H1 (cell line): ENCODE results near the gene ENPP1. TPM values are rescaled to one million over a fixed set of nuclear protein-coding genes. Genes with fewer than 3 reads are reported as not detected.

Experiments used
- CTCF ChIA-PET: fragments of 300-600 bp; sonication (Branson Sonifier 250); formaldehyde crosslinking; loops from one replicate; lab custom pipeline; 2021; ENCODE audit not compliant: partially characterized antibody; lab: Charles Lee
- POLR2A ChIA-PET: fragments of 300-600 bp; sonication (Branson Sonifier 250); formaldehyde crosslinking; loops from one replicate; lab custom pipeline; 2021; ENCODE audit warnings: inconsistent platforms; ENCODE audit not compliant: partially characterized antibody; lab: Charles Lee
- DNase-seq, 2 experiments: peaks; one replicate each; pipeline versions ENCODE4 v3.0.0 to v3.0.0-alpha.2; 2010 to 2022; ENCODE audit warnings: low spot score in 2 of 2, low read depth in 1 of 2, mixed read lengths in 1 of 2
- FAIRE-seq: peaks from 2 replicates; lab custom pipeline; 2011; peaks lifted over from hg19 to GRCh38; lab: Jason Lieb, UNC
- H2AFZ ChIP-seq: 2 replicates; pipeline ENCODE4 v1.8.1; 2012; ENCODE audit warnings: low read length, inconsistent platforms
- H2AK5ac ChIP-seq: 2 replicates; pipeline ENCODE4 v1.6.1; 2013; ENCODE audit warnings: low read depth, low read length
- H2BK120ac ChIP-seq: replicated peaks from 2 replicates; pipeline ENCODE3; 2013; ENCODE audit warnings: low read depth, low read length, inconsistent platforms
- H2BK12ac ChIP-seq: 2 replicates; pipeline ENCODE4 v1.6.1; 2013; ENCODE audit warnings: low read depth, low read length
- H2BK15ac ChIP-seq: 2 replicates; pipeline ENCODE4 v1.6.1; 2013; ENCODE audit warnings: low read length
- H2BK20ac ChIP-seq: 2 replicates; pipeline ENCODE4 v1.6.1; 2013; ENCODE audit warnings: low read length
- H2BK5ac ChIP-seq: 2 replicates; pipeline ENCODE4 v1.6.1; 2013; ENCODE audit warnings: low read depth, low read length
- H3K14ac ChIP-seq: 2 replicates; pipeline ENCODE4 v1.6.1; 2013; ENCODE audit warnings: inconsistent platforms; ENCODE audit not compliant: insufficient read length
- H3K18ac ChIP-seq: 2 replicates; pipeline ENCODE4 v1.6.1; 2013; ENCODE audit warnings: low read length; ENCODE audit errors: extremely low read depth
- H3K23ac ChIP-seq: 2 replicates; pipeline ENCODE4 v1.6.1; 2013; ENCODE audit warnings: inconsistent platforms; ENCODE audit not compliant: insufficient read length
- H3K23me2 ChIP-seq: 2 replicates; pipeline ENCODE4 v1.6.1; 2013; ENCODE audit warnings: low read depth, low read length
- H3K27ac ChIP-seq: 2 replicates; pipeline ENCODE4 v1.6.1; 2011; ENCODE audit warnings: low read depth, low read length, inconsistent platforms
- H3K27me3 ChIP-seq, 4 experiments: replicated peaks in 1 of 4; 1 replicate in 1 of 4; 2 replicates in 3 of 4; pipeline versions ENCODE4 v1.6.1 to v1.8.1; 2011 to 2013; ENCODE audit warnings: low read length in 3 of 4, mild to moderate bottlenecking in 3 of 4, inconsistent platforms in 2 of 4, mixed read lengths in 2 of 4, moderate library complexity in 1 of 4; ENCODE audit not compliant: control insufficient read depth in 3 of 4, insufficient read depth in 3 of 4; ENCODE audit errors: extremely low read depth in 1 of 4
- H3K36me3 ChIP-seq, 4 experiments: 2 replicates each; pipeline versions ENCODE4 v1.6.1 to v1.8.1; 2011 to 2013; ENCODE audit warnings: mild to moderate bottlenecking in 4 of 4, low read length in 3 of 4, moderate library complexity in 2 of 4, control low read depth in 1 of 4, inconsistent platforms in 1 of 4; ENCODE audit not compliant: insufficient read depth in 4 of 4, control insufficient read depth in 2 of 4
- H3K4ac ChIP-seq: replicated peaks from 2 replicates; pipeline ENCODE3; 2013; ENCODE audit warnings: low read length, low read depth, mixed read lengths, inconsistent platforms; ENCODE audit not compliant: insufficient read length
- H3K4me1 ChIP-seq, 4 experiments: replicated peaks in 1 of 4; 1 replicate in 1 of 4; 2 replicates in 3 of 4; pipeline versions ENCODE4 v1.6.1 to v1.8.1; 2011 to 2013; ENCODE audit warnings: low read length in 3 of 4, inconsistent platforms in 2 of 4, mixed read lengths in 1 of 4; ENCODE audit not compliant: insufficient read depth in 4 of 4, control insufficient read depth in 3 of 4
- H3K4me2 ChIP-seq, 2 experiments: 2 replicates each; pipeline versions ENCODE4 v1.6.1 to v1.8.1; 2011 to 2013; ENCODE audit warnings: low read depth in 2 of 2, low read length in 2 of 2, control low read depth in 1 of 2, inconsistent platforms in 1 of 2, mild to moderate bottlenecking in 1 of 2; ENCODE audit not compliant: insufficient read depth in 1 of 2
- H3K4me3 ChIP-seq, 4 experiments: fragments of 200-600, 300-600 bp in 1 of 4; sonication (generic), shearing (Covaris generic), sonication (Bioruptor Twin) in 1 of 4; 2 replicates each; pipeline versions ENCODE4 v1.5.1 to v1.8.1; 2011 to 2016; ENCODE audit warnings: low read length in 4 of 4, low read depth in 3 of 4, control low read depth in 2 of 4, inconsistent platforms in 2 of 4, mild to moderate bottlenecking in 2 of 4, mixed read lengths in 1 of 4, moderate library complexity in 1 of 4; ENCODE audit not compliant: insufficient read depth in 2 of 4; ENCODE audit errors: extremely low read depth in 1 of 4
- H3K56ac ChIP-seq: replicated peaks from 2 replicates; pipeline ENCODE3; 2013; ENCODE audit warnings: low read depth, mild to moderate bottlenecking, mixed read lengths, low read length, inconsistent platforms; ENCODE audit not compliant: insufficient read length
- H3K79me1 ChIP-seq: 2 replicates; pipeline ENCODE4 v1.6.1; 2013; ENCODE audit warnings: low read depth, low read length, control low read depth
- H3K79me2 ChIP-seq, 2 experiments: 2 replicates each; pipeline versions ENCODE4 v1.6.1 to v1.8.1; 2012 to 2013; ENCODE audit warnings: low read length in 2 of 2, mild to moderate bottlenecking in 2 of 2, inconsistent platforms in 1 of 2; ENCODE audit not compliant: insufficient read depth in 2 of 2, control insufficient read depth in 1 of 2
- H3K9ac ChIP-seq, 4 experiments: replicated peaks in 1 of 4; 1 replicate in 1 of 4; 2 replicates in 3 of 4; pipeline versions ENCODE4 v1.6.1 to v1.8.1; 2011 to 2013; ENCODE audit warnings: low read depth in 3 of 4, low read length in 3 of 4, control low read depth in 2 of 4, mild to moderate bottlenecking in 2 of 4, moderate library complexity in 2 of 4, inconsistent platforms in 1 of 4; ENCODE audit errors: extremely low read depth in 1 of 4
- H3K9me3 ChIP-seq, 2 experiments: 2 replicates each; pipeline versions ENCODE4 v1.6.1 to v1.8.1; 2012 to 2013; ENCODE audit warnings: mild to moderate bottlenecking in 2 of 2, moderate library complexity in 2 of 2, control low read depth in 1 of 2, inconsistent platforms in 1 of 2, low read depth in 1 of 2, low read length in 1 of 2, mixed read lengths in 1 of 2; ENCODE audit not compliant: insufficient read depth in 2 of 2
- H4K20me1 ChIP-seq, 2 experiments: replicated peaks in 1 of 2; 2 replicates each; pipeline versions ENCODE3 to v1.8.1; 2011 to 2013; ENCODE audit warnings: inconsistent platforms in 2 of 2, low read length in 2 of 2, mild to moderate bottlenecking in 1 of 2; ENCODE audit not compliant: insufficient read depth in 2 of 2, control insufficient read depth in 1 of 2
- H4K5ac ChIP-seq: 2 replicates; pipeline ENCODE4 v1.6.1; 2013; ENCODE audit warnings: low read length, low read depth, mixed read lengths, inconsistent platforms; ENCODE audit not compliant: insufficient read length
- H4K8ac ChIP-seq: 2 replicates; pipeline ENCODE4 v1.8.0; 2013; ENCODE audit warnings: mild to moderate bottlenecking, moderate library complexity, low read length, inconsistent platforms; ENCODE audit not compliant: insufficient read depth; ENCODE audit errors: extremely low read depth
- H4K91ac ChIP-seq: replicated peaks from 2 replicates; pipeline ENCODE3; 2013; ENCODE audit warnings: low read length, mixed read lengths, inconsistent platforms; ENCODE audit not compliant: insufficient read length
- SIRT6 ChIP-seq: IDR thresholded peaks from one replicate; pipeline ENCODE4 v1.7.1; 2012; ENCODE audit warnings: low read length, inconsistent platforms
- WGBS, 2 experiments: shearing (Covaris generic) in 1 of 2; methylation state at CpG; one replicate each; pipeline versions ENCODE4 v1.1.6 to v1.1.7; 2013 to 2015; ENCODE audit warnings: low lambda C conversion rate in 2 of 2, mixed read lengths in 2 of 2, inconsistent platforms in 1 of 2, low coverage in 1 of 2, missing lambda C conversion rate in 1 of 2; ENCODE audit not compliant: insufficient replicate concordance in 2 of 2, insufficient coverage in 1 of 2, insufficient read length in 1 of 2; ENCODE audit errors: extremely low coverage in 1 of 2, missing lambda C conversion rate in 1 of 2; 5-methylcytosine and 5-hydroxymethylcytosine counted together
- polyA plus RNA-seq, 7 experiments: library from polyadenylated mRNA; depleted of rRNA in 3 of 7; stranded (reverse) in 5 of 7; unstranded in 2 of 7; fragments of >200 nt in 5 of 7; fragments of 200-250 nt in 2 of 7; gene quantifications; 1 replicate in 5 of 7; 2 replicates in 1 of 7; 4 replicates in 1 of 7; pipeline versions ENCODE4 v1.2.1 to v1.2.3, GENCODE V29; 2011 to 2013; ENCODE audit warnings: missing spikeins in 2 of 7, mixed read lengths in 2 of 7
- total RNA-seq: library from RNA; stranded (reverse); fragmentation: NEBNext Ultra II Directional; extraction: Animal tissue kit (Norgen Biotek cat#: 25700); gene quantifications from 2 replicates; pipeline ENCODE4 v1.2.1, GENCODE V29; 2021

The ENPP1 gene
- total and polyA plus RNA-seq, 2 of the 8 experiments (the other 6 are each of a cell fraction or from before 2014, with no cell fraction given): 10.1 to 39.1 TPM

DNA sequence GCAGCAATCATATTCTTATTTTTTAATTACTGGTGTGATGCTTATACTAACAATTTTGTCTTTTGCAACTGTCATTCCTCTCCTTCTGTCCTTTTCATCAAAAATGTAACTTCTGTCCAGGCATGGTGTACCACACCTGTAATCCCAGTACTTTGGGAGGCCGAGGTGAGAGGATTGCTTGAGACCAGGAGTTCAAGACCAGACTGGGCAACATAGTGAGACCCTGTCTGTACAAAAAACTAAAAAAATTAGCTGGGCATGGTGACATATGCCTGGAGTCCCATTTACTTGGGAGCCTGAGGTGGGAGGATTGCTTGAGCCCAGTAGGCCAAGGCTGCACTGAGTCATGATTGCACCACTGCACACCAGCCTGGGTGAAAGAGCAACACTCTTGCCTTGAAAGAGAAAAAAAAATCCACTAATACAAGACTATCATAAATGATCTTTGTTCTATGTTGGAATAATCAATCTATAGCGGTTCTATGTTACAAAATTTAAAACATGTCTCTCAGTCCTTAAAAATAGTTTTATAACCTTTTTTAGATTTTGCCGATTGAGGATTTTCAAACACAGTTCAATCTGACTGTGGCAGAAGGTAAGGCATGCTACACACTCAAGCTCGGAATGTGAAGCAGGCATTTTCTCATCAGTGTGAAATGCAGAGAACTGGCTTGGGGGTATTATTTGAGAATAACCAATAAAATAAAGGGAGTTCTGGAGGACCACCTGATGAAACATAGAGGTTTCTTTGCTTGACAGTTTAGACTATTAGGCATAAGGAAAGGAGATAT, 70.4 kb downstream of the ENPP1 start:
- Histone ChIP-seq H2BK15ac (no peak overlapping the region), H2AFZ (no peak overlapping the region), H3K56ac (no peak overlapping the region), H4K91ac (no peak overlapping the region), H4K8ac (no peak overlapping the region), H3K36me3 (peaks cover 0 to 34% (median 15%) of the 10 kb centered on the region in 4 experiments; a peak in 5 of 8 replicates), H3K4me2 (no peak overlapping the region), H3K23ac (no peak overlapping the region), H3K9me3 (no peaks in the 10 kb centered on the region), H2BK12ac (no peak overlapping the region), H2BK120ac (no peak overlapping the region), H3K27ac (no peak overlapping the region), H3K27me3 (no peaks in the 10 kb centered on the region), H3K23me2 (no peaks in the 10 kb centered on the region), H3K4ac (no peak overlapping the region), H3K79me1 (no peaks in the 10 kb centered on the region), H4K20me1 (no peaks in the 10 kb centered on the region), H3K18ac (no peak overlapping the region), H3K79me2 (no peaks in the 10 kb centered on the region), H3K14ac (no peak overlapping the region), H3K9ac (no peak overlapping the region), H2BK5ac (no peak overlapping the region), H4K5ac (no peak overlapping the region), H3K4me3 (no peak overlapping the region), H2AK5ac (no peak overlapping the region), H2BK20ac (no peak overlapping the region), H3K4me1 (no peaks in the 10 kb centered on the region)
- no peak for TF ChIP-seq SIRT6
- FAIRE-seq (no peak), DNase-seq (no peak)
- CTCF ChIA-PET: interaction anchor here (1.0 to 1.4 kb wide), 2 partner anchors 37 to 44 kb away, joined by 3 to 4 read pairs; no protein-coding TSS in a partner anchor
- WGBS, 2 experiments: 94% methylated on average over 4 of the region's 4 CpGs; no CpG with 5 or more reads in 1 of the 2 experiments
- POLR2A ChIA-PET: no interaction called here
